HG03280 (cell line): ENCODE data around the gene GPI.

ENCODE experiments used
- ATAC-seq: cut with Tn5 transposase; IDR thresholded peaks from one replicate; pipeline ENCODE4 v1.9.1; 2021; ENCODE audit warnings: mild to moderate bottlenecking, moderate library complexity; ENCODE audit not compliant: unreplicated experiment

GPI gene

GRCh38 chr19:34337739-34338138 is 27.3 kb upstream of the GPI start:
- ATAC-seq = no peak

GRCh38 chr19:34341935-34342680 is 22.9 kb upstream of the GPI start:
- no peak for ATAC-seq

- ATAC-seq = no peak
Measured at GRCh38 chr19:34343751-34344150, 21.2 kb upstream of the GPI start.

GRCh38 chr19:34345947-34346351 is 19.0 kb upstream of the GPI start:
- no peak for ATAC-seq

- ATAC-seq = no peak
Measured at GRCh38 chr19:34347561-34348165, 17.3 kb upstream of the GPI start.

GRCh38 chr19:34348899-34349487 is 16.0 kb upstream of the GPI start:
- ATAC-seq = no peak

GRCh38 chr19:34350161-34350561 is 14.8 kb upstream of the GPI start:
- no peak for ATAC-seq

GRCh38 chr19:34351382-34351826 is 13.6 kb upstream of the GPI start:
- ATAC-seq = no peak

GRCh38 chr19:34353546-34353945 is 11.4 kb upstream of the GPI start:
- ATAC-seq = no peak

- ATAC-seq = no peak
Measured at GRCh38 chr19:34355201-34355600, 9.8 kb upstream of the GPI start.

GRCh38 chr19:34356875-34357274 is 8.1 kb upstream of the GPI start:
- ATAC-seq = no peak

GRCh38 chr19:34357431-34357830 is 7.6 kb upstream of the GPI start:
- ATAC-seq = no peak

- ATAC-seq = peak; percentile 88
Measured at GRCh38 chr19:34359140-34359953, 5.6 kb upstream of the GPI start.

- no peak for ATAC-seq
Measured at GRCh38 chr19:34359954-34360315, 5.1 kb upstream of the GPI start.

GRCh38 chr19:34360354-34360909 is 4.6 kb upstream of the GPI start:
- ATAC-seq = no peak

GRCh38 chr19:34362679-34363069 is 2.3 kb upstream of the GPI start:
- no peak for ATAC-seq

- no peak for ATAC-seq
Measured at GRCh38 chr19:34363094-34363493, 1.9 kb upstream of the GPI start.

GRCh38 chr19:34363930-34364329 is 1.1 kb upstream of the GPI start:
- no peak for ATAC-seq

GRCh38 chr19:34364462-34364829 is 550 bp upstream of the GPI start:
- ATAC-seq = no peak

GRCh38 chr19:34365463-34366401 is 736 bp downstream of the GPI start:
- peak; percentile 12 for ATAC-seq
